PFSK-1 (cell line): ENCODE results near the gene CHCHD1.

Experiments used
- FOXP2 ChIP-seq: optimal IDR thresholded peaks from 2 replicates; pipeline ENCODE3; 2011; ENCODE audit warnings: borderline replicate concordance, control low read depth, inconsistent platforms; ENCODE audit not compliant: insufficient read depth; ENCODE audit errors: extremely low read length, extremely low read depth
- POLR2AphosphoS5 ChIP-seq: IDR thresholded peaks from 2 replicates; pipeline ENCODE4 v1.6.1; 2012; ENCODE audit warnings: low read depth, mild to moderate bottlenecking, control low read depth, low read length, moderate library complexity
- SIN3A ChIP-seq: IDR thresholded peaks from 2 replicates; pipeline ENCODE4 v1.6.1; 2012; ENCODE audit warnings: mild to moderate bottlenecking, low read length, moderate library complexity, borderline replicate concordance; ENCODE audit not compliant: insufficient read depth
- TAF1 ChIP-seq: IDR thresholded peaks from 2 replicates; pipeline ENCODE4 v1.6.1; 2012; ENCODE audit warnings: low read length, control low read depth, borderline replicate concordance; ENCODE audit not compliant: insufficient read depth
- TF ChIP-seq, protein P1 (sequence below), 2 experiments: IDR thresholded peaks; 2 replicates each; pipeline versions ENCODE4 v1.6.1 to v1.8.0; 2011 to 2012; ENCODE audit warnings: low read depth in 2 of 2, low read length in 2 of 2, control low read depth in 1 of 2, inconsistent platforms in 1 of 2, mild to moderate bottlenecking in 1 of 2, moderate library complexity in 1 of 2; ENCODE audit not compliant: insufficient read depth in 1 of 2

Gene CHCHD1

DNA sequence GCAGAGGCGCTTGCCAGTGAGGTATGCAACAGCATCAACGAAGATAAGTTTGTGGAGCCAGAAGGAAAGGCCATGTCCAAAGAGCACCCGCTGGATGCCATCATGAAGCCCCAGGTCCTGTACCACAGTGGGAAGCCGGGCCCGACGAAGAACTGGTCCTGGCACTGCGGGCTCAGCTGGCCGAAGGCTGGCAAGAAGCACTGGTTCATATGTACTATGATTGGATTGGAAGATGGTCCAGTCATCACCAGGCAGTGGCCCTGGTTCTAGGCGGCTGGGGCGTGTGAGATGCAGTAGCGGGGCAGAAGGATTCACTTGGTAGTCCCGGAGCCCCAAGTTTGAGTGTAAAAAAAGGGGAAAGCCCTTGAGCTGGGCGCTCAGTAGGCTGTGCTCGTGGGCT lies 25.6 kb downstream of the CHCHD1 start:
- TF ChIP-seq, protein P1, sequence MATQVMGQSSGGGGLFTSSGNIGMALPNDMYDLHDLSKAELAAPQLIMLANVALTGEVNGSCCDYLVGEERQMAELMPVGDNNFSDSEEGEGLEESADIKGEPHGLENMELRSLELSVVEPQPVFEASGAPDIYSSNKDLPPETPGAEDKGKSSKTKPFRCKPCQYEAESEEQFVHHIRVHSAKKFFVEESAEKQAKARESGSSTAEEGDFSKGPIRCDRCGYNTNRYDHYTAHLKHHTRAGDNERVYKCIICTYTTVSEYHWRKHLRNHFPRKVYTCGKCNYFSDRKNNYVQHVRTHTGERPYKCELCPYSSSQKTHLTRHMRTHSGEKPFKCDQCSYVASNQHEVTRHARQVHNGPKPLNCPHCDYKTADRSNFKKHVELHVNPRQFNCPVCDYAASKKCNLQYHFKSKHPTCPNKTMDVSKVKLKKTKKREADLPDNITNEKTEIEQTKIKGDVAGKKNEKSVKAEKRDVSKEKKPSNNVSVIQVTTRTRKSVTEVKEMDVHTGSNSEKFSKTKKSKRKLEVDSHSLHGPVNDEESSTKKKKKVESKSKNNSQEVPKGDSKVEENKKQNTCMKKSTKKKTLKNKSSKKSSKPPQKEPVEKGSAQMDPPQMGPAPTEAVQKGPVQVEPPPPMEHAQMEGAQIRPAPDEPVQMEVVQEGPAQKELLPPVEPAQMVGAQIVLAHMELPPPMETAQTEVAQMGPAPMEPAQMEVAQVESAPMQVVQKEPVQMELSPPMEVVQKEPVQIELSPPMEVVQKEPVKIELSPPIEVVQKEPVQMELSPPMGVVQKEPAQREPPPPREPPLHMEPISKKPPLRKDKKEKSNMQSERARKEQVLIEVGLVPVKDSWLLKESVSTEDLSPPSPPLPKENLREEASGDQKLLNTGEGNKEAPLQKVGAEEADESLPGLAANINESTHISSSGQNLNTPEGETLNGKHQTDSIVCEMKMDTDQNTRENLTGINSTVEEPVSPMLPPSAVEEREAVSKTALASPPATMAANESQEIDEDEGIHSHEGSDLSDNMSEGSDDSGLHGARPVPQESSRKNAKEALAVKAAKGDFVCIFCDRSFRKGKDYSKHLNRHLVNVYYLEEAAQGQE (IDR thresholded peaks at IDR 0.05; ENCODE audit: insufficient read depth in 1 of 2, low read depth in 2 of 2, low read length in 2 of 2): no peak
- TF ChIP-seq SIN3A (no peak), TAF1 (no peak), FOXP2 (no peak), POLR2AphosphoS5 (no peak)

DNA sequence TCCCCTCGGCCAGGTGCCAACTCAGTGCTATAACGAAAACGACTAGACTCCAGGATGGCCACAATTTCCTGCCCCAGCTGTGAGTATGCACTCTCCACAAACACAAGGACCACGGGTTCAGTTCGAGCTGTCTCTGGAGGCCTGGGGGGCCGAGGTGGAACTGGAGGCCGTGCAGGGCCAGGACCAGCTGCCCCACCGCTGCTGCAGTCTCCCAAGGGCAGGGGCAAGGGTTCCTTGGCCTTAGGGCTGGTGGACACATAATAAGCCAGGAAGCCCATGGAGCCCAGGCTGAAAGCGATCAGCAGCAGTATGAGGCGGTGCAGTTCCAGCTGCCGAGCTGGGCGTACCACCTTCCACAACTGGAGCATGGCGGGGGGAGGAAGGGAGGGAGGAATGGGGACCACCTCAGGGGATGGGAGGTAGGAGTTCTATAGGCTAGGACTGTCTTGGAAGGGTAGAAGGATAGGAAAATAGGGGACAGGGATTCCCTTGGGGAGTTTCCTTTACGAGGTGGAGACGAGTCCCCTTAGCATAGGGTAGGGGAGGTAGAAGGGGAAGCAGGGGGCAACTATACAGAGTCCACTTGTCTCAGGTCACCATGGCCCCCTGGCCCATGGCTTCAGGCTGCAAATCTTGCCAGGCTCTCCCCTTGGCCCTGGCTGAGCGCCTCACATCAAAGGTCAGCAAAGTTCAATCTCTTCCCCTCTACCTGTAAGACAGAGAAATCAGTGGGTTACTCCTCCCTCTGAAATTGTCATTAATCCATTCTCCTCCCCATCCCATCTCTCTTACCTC lies 26.4 kb downstream of the CHCHD1 start:
- TF ChIP-seq, protein P1 (IDR thresholded peaks at IDR 0.05; ENCODE audit: insufficient read depth in 1 of 2, low read depth in 2 of 2, low read length in 2 of 2): no peak
- TF ChIP-seq TAF1 (no peak), SIN3A (no peak), POLR2AphosphoS5 (no peak), FOXP2 (no peak)

GRCh38 chr10:73809061-73809818 lies 27.4 kb downstream of the CHCHD1 start:
- TF ChIP-seq POLR2AphosphoS5 (no peak), TAF1 (no peak), SIN3A (no peak), FOXP2 (no peak)
- TF ChIP-seq, protein P1 (IDR thresholded peaks at IDR 0.05; ENCODE audit: insufficient read depth in 1 of 2, low read depth in 2 of 2, low read length in 2 of 2): no peak

DNA sequence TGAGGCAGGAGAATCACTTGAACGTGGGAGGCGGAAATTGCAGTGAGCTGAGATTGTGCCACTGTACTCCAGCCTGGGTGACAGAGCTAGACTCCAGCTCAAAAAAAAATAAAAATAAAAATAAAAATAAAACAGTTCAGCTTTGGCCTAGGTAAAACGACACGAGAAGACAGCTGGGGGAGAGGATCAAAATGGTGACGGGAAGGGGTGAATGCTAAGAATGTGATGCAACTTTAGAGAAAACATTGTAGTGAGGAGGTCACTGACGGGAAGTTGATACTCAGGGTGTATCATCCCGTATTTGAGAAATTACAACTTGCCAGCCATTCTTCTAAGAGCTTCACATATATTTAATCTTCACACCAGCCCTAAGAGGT lies 28.5 kb downstream of the CHCHD1 start:
- TF ChIP-seq TAF1: no peak
- TF ChIP-seq FOXP2: no peak
- TF ChIP-seq POLR2AphosphoS5: no peak
- TF ChIP-seq, protein P1 (IDR thresholded peaks at IDR 0.05; ENCODE audit: insufficient read depth in 1 of 2, low read depth in 2 of 2, low read length in 2 of 2): no peak
- TF ChIP-seq SIN3A: no peak
